ENCODE results near the gene OSBPL10.

Gene OSBPL10

DNA sequence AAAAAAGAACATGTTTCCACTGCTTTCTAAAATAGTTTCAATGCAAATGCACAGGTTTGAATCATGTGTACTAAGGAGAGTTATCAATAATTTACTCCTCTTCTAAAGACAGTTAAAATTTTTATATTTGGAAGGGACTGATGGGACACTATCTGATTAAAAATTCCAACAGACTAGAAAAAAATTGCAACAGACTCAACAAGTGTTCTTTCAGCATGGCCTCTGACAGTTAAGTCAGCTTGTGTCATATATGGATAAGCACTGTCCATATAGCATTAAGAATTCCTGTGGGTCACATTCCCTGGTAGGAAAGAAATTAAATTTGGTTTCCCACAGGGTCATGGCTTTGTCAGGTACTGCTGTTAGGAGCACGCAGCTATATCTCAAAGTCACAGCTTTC lies 96.8 kb downstream of the OSBPL10 start:
- 100% methylated on average over 1 of the region's 1 CpG for WGBS
- H3K36me3 ChIP-seq (ENCODE audit: control insufficient read depth in 1 of 2, insufficient read depth in 2 of 2, low read depth in 1 of 2, low read length in 2 of 2): no peaks in the 10 kb centered on the region
- H3K27me3 ChIP-seq (ENCODE audit: control insufficient read depth in 1 of 2, insufficient read depth in 1 of 2, low read length in 2 of 2): no peaks in the 10 kb centered on the region
- H2BK12ac ChIP-seq (ENCODE audit: low read length in 2 of 2): no peak overlapping the region
- H3K23ac ChIP-seq (ENCODE audit: low read length in 2 of 2): no peak overlapping the region
- no peak overlapping the region for H3K14ac ChIP-seq (ENCODE audit: low read length in 2 of 2)
- peaks cover 44% of the 10 kb centered on the region for H3K79me1 ChIP-seq (replicated peaks; ENCODE audit: low read length, poor library complexity, severe bottlenecking)
- no peak overlapping the region for H3K4me3 ChIP-seq (ENCODE audit: insufficient read depth in 1 of 2, low read depth in 1 of 2, low read length in 2 of 2)
- H4K8ac ChIP-seq (ENCODE audit: low read length): no peak overlapping the region
- no peak overlapping the region for H3K4me2 ChIP-seq (ENCODE audit: low read length, poor library complexity, severe bottlenecking)
- H3K9ac ChIP-seq (ENCODE audit: low read length): no peak overlapping the region
- no peak overlapping the region for H2BK120ac ChIP-seq (ENCODE audit: low read depth, low read length)
- no peak overlapping the region for H2BK15ac ChIP-seq (ENCODE audit: low read depth, poor library complexity, severe bottlenecking)
- no peak overlapping the region for H3K18ac ChIP-seq (ENCODE audit: low read depth in 1 of 2, low read length in 2 of 2)
- no peak for DNase-seq
- no peak overlapping the region for H4K91ac ChIP-seq (ENCODE audit: low read length)
- H3K4ac ChIP-seq (ENCODE audit: low read depth in 1 of 2, low read length in 2 of 2): no peak overlapping the region
- no peak overlapping the region for H2AK5ac ChIP-seq (ENCODE audit: low read length, severe bottlenecking)
- peaks cover 7% of the 10 kb centered on the region for H3K4me1 ChIP-seq (ENCODE audit: control insufficient read depth, insufficient read depth, low read depth, low read length)
- no peak overlapping the region for H2BK5ac ChIP-seq (ENCODE audit: low read depth, low read length, poor library complexity, severe bottlenecking)
- no peaks in the 10 kb centered on the region for H3K9me3 ChIP-seq (ENCODE audit: control insufficient read depth, low read length)
- H3K27ac ChIP-seq (ENCODE audit: low read length, poor library complexity, severe bottlenecking): no peak overlapping the region
- H2AFZ ChIP-seq (ENCODE audit: low read depth, low read length): no peak overlapping the region

DNA sequence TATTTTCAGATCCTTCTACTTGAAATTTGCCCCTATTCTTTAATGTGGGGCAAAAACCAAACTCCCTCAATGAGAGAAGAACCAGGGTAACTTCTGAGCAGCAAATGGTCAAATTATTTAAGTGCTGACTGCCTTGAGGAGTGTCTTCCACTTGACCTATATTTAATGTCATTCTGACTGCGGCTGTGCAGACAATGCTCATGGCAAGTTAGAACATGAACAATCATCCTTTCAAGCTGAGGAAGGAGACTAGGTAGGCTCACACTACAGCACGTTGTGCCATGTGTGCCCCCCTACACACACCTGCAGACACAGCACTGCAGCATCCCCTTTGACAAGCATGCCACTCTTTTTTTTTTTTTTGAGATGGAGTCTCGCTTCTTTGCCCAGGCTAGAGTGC lies 98.2 kb downstream of the OSBPL10 start:
- H3K27me3 ChIP-seq (ENCODE audit: control insufficient read depth in 1 of 2, insufficient read depth in 1 of 2, low read length in 2 of 2): no peaks in the 10 kb centered on the region
- H3K9ac ChIP-seq (ENCODE audit: low read length): no peak overlapping the region
- H3K4ac ChIP-seq (ENCODE audit: low read depth in 1 of 2, low read length in 2 of 2): no peak overlapping the region
- no peak overlapping the region for H3K14ac ChIP-seq (ENCODE audit: low read length in 2 of 2)
- H3K23ac ChIP-seq (ENCODE audit: low read length in 2 of 2): no peak overlapping the region
- H3K4me3 ChIP-seq (ENCODE audit: insufficient read depth in 1 of 2, low read depth in 1 of 2, low read length in 2 of 2): no peak overlapping the region
- no peak overlapping the region for H2AFZ ChIP-seq (ENCODE audit: low read depth, low read length)
- no peak overlapping the region for H4K91ac ChIP-seq (ENCODE audit: low read length)
- H3K4me2 ChIP-seq (ENCODE audit: low read length, poor library complexity, severe bottlenecking): no peak overlapping the region
- no peaks in the 10 kb centered on the region for H3K9me3 ChIP-seq (ENCODE audit: control insufficient read depth, low read length)
- H3K18ac ChIP-seq (ENCODE audit: low read depth in 1 of 2, low read length in 2 of 2): no peak overlapping the region
- H3K27ac ChIP-seq (ENCODE audit: low read length, poor library complexity, severe bottlenecking): no peak overlapping the region
- no peaks in the 10 kb centered on the region for H3K36me3 ChIP-seq (ENCODE audit: control insufficient read depth in 1 of 2, insufficient read depth in 2 of 2, low read depth in 1 of 2, low read length in 2 of 2)
- no peak for DNase-seq
- no peak overlapping the region for H2BK120ac ChIP-seq (ENCODE audit: low read depth, low read length)
- no peak overlapping the region for H2BK5ac ChIP-seq (ENCODE audit: low read depth, low read length, poor library complexity, severe bottlenecking)
- peaks cover 46% of the 10 kb centered on the region for H3K79me1 ChIP-seq (replicated peaks; ENCODE audit: low read length, poor library complexity, severe bottlenecking)
- H3K4me1 ChIP-seq (ENCODE audit: control insufficient read depth, insufficient read depth, low read depth, low read length): peaks cover 7% of the 10 kb centered on the region
- H2BK12ac ChIP-seq (ENCODE audit: low read length in 2 of 2): no peak overlapping the region
- no peak overlapping the region for H2BK15ac ChIP-seq (ENCODE audit: low read depth, poor library complexity, severe bottlenecking)
- 87% methylated on average over 3 of the region's 3 CpGs for WGBS
- H4K8ac ChIP-seq (ENCODE audit: low read length): no peak overlapping the region
- no peak overlapping the region for H2AK5ac ChIP-seq (ENCODE audit: low read length, severe bottlenecking)

GRCh38 chr3:31882431-31882830 lies 98.6 kb downstream of the OSBPL10 start:
- no peak overlapping the region for H3K23ac ChIP-seq (ENCODE audit: low read length in 2 of 2)
- H3K9ac ChIP-seq (ENCODE audit: low read length): no peak overlapping the region
- no peak overlapping the region for H2AK5ac ChIP-seq (ENCODE audit: low read length, severe bottlenecking)
- no peak overlapping the region for H2BK15ac ChIP-seq (ENCODE audit: low read depth, poor library complexity, severe bottlenecking)
- H3K27me3 ChIP-seq (ENCODE audit: control insufficient read depth in 1 of 2, insufficient read depth in 1 of 2, low read length in 2 of 2): no peaks in the 10 kb centered on the region
- H3K4me3 ChIP-seq (ENCODE audit: insufficient read depth in 1 of 2, low read depth in 1 of 2, low read length in 2 of 2): no peak overlapping the region
- H3K4ac ChIP-seq (ENCODE audit: low read depth in 1 of 2, low read length in 2 of 2): no peak overlapping the region
- peak overlapping the region in 1 of 2 experiments; percentile 49 for H2BK12ac ChIP-seq (ENCODE audit: low read length in 2 of 2)
- no peaks in the 10 kb centered on the region for H3K36me3 ChIP-seq (ENCODE audit: control insufficient read depth in 1 of 2, insufficient read depth in 2 of 2, low read depth in 1 of 2, low read length in 2 of 2)
- H2BK5ac ChIP-seq (ENCODE audit: low read depth, low read length, poor library complexity, severe bottlenecking): no peak overlapping the region
- H4K91ac ChIP-seq (ENCODE audit: low read length): no peak overlapping the region
- peaks cover 46% of the 10 kb centered on the region for H3K79me1 ChIP-seq (replicated peaks; ENCODE audit: low read length, poor library complexity, severe bottlenecking)
- WGBS: 93% methylated on average over 4 of the region's 4 CpGs
- no peak overlapping the region for H3K27ac ChIP-seq (ENCODE audit: low read length, poor library complexity, severe bottlenecking)
- no peak overlapping the region for H3K14ac ChIP-seq (ENCODE audit: low read length in 2 of 2)
- no peak overlapping the region for H2AFZ ChIP-seq (ENCODE audit: low read depth, low read length)
- no peak overlapping the region for H3K4me2 ChIP-seq (ENCODE audit: low read length, poor library complexity, severe bottlenecking)
- no peak overlapping the region for H3K18ac ChIP-seq (ENCODE audit: low read depth in 1 of 2, low read length in 2 of 2)
- no peaks in the 10 kb centered on the region for H3K9me3 ChIP-seq (ENCODE audit: control insufficient read depth, low read length)
- H4K8ac ChIP-seq (ENCODE audit: low read length): no peak overlapping the region
- H2BK120ac ChIP-seq (ENCODE audit: low read depth, low read length): no peak overlapping the region
- DNase-seq: no peak
- peaks cover 7% of the 10 kb centered on the region for H3K4me1 ChIP-seq (ENCODE audit: control insufficient read depth, insufficient read depth, low read depth, low read length)

GRCh38 chr3:31880482-31881078 lies 100.5 kb downstream of the OSBPL10 start:
- no peak overlapping the region for H4K8ac ChIP-seq (ENCODE audit: low read length)
- no peaks in the 10 kb centered on the region for H3K9me3 ChIP-seq (ENCODE audit: control insufficient read depth, low read length)
- peaks cover 5% of the 10 kb centered on the region for H3K4me1 ChIP-seq (ENCODE audit: control insufficient read depth, insufficient read depth, low read depth, low read length)
- H3K14ac ChIP-seq (ENCODE audit: low read length in 2 of 2): no peak overlapping the region
- no peak overlapping the region for H3K4me2 ChIP-seq (ENCODE audit: low read length, poor library complexity, severe bottlenecking)
- H2BK12ac ChIP-seq (ENCODE audit: low read length in 2 of 2): no peak overlapping the region
- no peaks in the 10 kb centered on the region for H3K27me3 ChIP-seq (ENCODE audit: control insufficient read depth in 1 of 2, insufficient read depth in 1 of 2, low read length in 2 of 2)
- H2AK5ac ChIP-seq (ENCODE audit: low read length, severe bottlenecking): no peak overlapping the region
- no peak overlapping the region for H2AFZ ChIP-seq (ENCODE audit: low read depth, low read length)
- no peak overlapping the region for H4K91ac ChIP-seq (ENCODE audit: low read length)
- no peak overlapping the region for H2BK120ac ChIP-seq (ENCODE audit: low read depth, low read length)
- 99% methylated on average over 4 of the region's 4 CpGs for WGBS
- no peaks in the 10 kb centered on the region for H3K36me3 ChIP-seq (ENCODE audit: control insufficient read depth in 1 of 2, insufficient read depth in 2 of 2, low read depth in 1 of 2, low read length in 2 of 2)
- DNase-seq: no peak
- H3K79me1 ChIP-seq (replicated peaks; ENCODE audit: low read length, poor library complexity, severe bottlenecking): peaks cover 39% of the 10 kb centered on the region
- H3K18ac ChIP-seq (ENCODE audit: low read depth in 1 of 2, low read length in 2 of 2): no peak overlapping the region
- no peak overlapping the region for H3K4ac ChIP-seq (ENCODE audit: low read depth in 1 of 2, low read length in 2 of 2)
- no peak overlapping the region for H2BK5ac ChIP-seq (ENCODE audit: low read depth, low read length, poor library complexity, severe bottlenecking)
- no peak overlapping the region for H3K23ac ChIP-seq (ENCODE audit: low read length in 2 of 2)
- H2BK15ac ChIP-seq (ENCODE audit: low read depth, poor library complexity, severe bottlenecking): no peak overlapping the region
- H3K27ac ChIP-seq (ENCODE audit: low read length, poor library complexity, severe bottlenecking): no peak overlapping the region
- no peak overlapping the region for H3K4me3 ChIP-seq (ENCODE audit: insufficient read depth in 1 of 2, low read depth in 1 of 2, low read length in 2 of 2)
- no peak overlapping the region for H3K9ac ChIP-seq (ENCODE audit: low read length)
